MM.1S (cell line): ENCODE results near the gene SELENOP.
A peak's percentile ranks its signal among the peaks of the same experiment; 100 is the strongest.

ENCODE experiments used
- DNase-seq: peaks from one replicate; pipeline ENCODE4 v3.0.0-alpha.2; 2015
- H2AFZ ChIP-seq: fragments of 300-600 bp; sonication (generic); 2 replicates; pipeline ENCODE4 v1.6.0; 2016; ENCODE audit warnings: antibody characterized with exemption, low read length
- H3F3A ChIP-seq: fragments of 300-600 bp; sonication (generic); 2 replicates; pipeline ENCODE4 v1.6.1; 2016; ENCODE audit warnings: mild to moderate bottlenecking, antibody characterized with exemption, low read length, moderate library complexity, mixed read lengths; ENCODE audit not compliant: insufficient read depth
- H3K27ac ChIP-seq: fragments of 300-600 bp; sonication (generic); 2 replicates; pipeline ENCODE4 v1.5.1; 2016; ENCODE audit warnings: mild to moderate bottlenecking, low read length
- H3K27me3 ChIP-seq: fragments of 300-600 bp; sonication (generic); replicated peaks from 2 replicates; pipeline ENCODE4 v1.6.0; 2016; ENCODE audit warnings: low read length; ENCODE audit not compliant: insufficient read depth
- H3K36me3 ChIP-seq: fragments of 300-600 bp; sonication (generic); replicated peaks from 2 replicates; pipeline ENCODE4 v1.6.1; 2016; ENCODE audit warnings: mild to moderate bottlenecking, low read length, mixed read lengths; ENCODE audit not compliant: insufficient read depth
- H3K4me1 ChIP-seq: fragments of 300-600 bp; sonication (generic); 2 replicates; pipeline ENCODE4 v1.6.1; 2016; ENCODE audit warnings: low read length, mixed read lengths
- H3K4me2 ChIP-seq: fragments of 300-600 bp; sonication (generic); 2 replicates; pipeline ENCODE4 v1.6.0; 2016; ENCODE audit warnings: low read depth, low read length
- H3K4me3 ChIP-seq: fragments of 300-600 bp; sonication (generic); 2 replicates; pipeline ENCODE4 v1.5.1; 2016; ENCODE audit warnings: low read length, mixed read lengths
- H3K79me2 ChIP-seq: fragments of 300-600 bp; sonication (generic); 2 replicates; pipeline ENCODE4 v1.6.1; 2016; ENCODE audit warnings: mixed run types, low read length, mixed read lengths
- H3K9ac ChIP-seq: fragments of 300-600 bp; sonication (generic); 2 replicates; pipeline ENCODE4 v1.6.1; 2016; ENCODE audit warnings: low read length, mixed read lengths
- H3K9me2 ChIP-seq: fragments of 300-600 bp; sonication (generic); replicated peaks from 2 replicates; pipeline ENCODE4 v1.6.1; 2016; ENCODE audit warnings: mild to moderate bottlenecking, low read length, mixed read lengths; ENCODE audit not compliant: insufficient read depth
- H3K9me3 ChIP-seq: fragments of 300-600 bp; sonication (generic); replicated peaks from 2 replicates; pipeline ENCODE4 v1.6.1; 2016; ENCODE audit warnings: mild to moderate bottlenecking, low read length, mixed read lengths; ENCODE audit not compliant: insufficient read depth
- H4K20me1 ChIP-seq: fragments of 300-600 bp; sonication (generic); 2 replicates; pipeline ENCODE4 v1.6.1; 2016; ENCODE audit warnings: mild to moderate bottlenecking, low read length, moderate library complexity, mixed read lengths; ENCODE audit not compliant: insufficient read depth
- CTCF ChIP-seq: fragments of 300-600 bp; sonication (generic); IDR thresholded peaks from 2 replicates; pipeline ENCODE4 v1.5.1; 2016; ENCODE audit warnings: antibody characterized with exemption, low read length, mixed read lengths
- EZH2 ChIP-seq: fragments of 300-600 bp; sonication (generic); optimal IDR thresholded peaks from 2 replicates; pipeline ENCODE3; 2017; ENCODE audit warnings: low read depth, mild to moderate bottlenecking, antibody characterized with exemption, low read length, mixed read lengths
- EZH2phosphoT487 ChIP-seq: fragments of 300-600 bp; sonication (generic); IDR thresholded peaks from 2 replicates; pipeline ENCODE4 v1.6.1; 2018; ENCODE audit warnings: antibody characterized with exemption, low read length

The SELENOP gene

DNA sequence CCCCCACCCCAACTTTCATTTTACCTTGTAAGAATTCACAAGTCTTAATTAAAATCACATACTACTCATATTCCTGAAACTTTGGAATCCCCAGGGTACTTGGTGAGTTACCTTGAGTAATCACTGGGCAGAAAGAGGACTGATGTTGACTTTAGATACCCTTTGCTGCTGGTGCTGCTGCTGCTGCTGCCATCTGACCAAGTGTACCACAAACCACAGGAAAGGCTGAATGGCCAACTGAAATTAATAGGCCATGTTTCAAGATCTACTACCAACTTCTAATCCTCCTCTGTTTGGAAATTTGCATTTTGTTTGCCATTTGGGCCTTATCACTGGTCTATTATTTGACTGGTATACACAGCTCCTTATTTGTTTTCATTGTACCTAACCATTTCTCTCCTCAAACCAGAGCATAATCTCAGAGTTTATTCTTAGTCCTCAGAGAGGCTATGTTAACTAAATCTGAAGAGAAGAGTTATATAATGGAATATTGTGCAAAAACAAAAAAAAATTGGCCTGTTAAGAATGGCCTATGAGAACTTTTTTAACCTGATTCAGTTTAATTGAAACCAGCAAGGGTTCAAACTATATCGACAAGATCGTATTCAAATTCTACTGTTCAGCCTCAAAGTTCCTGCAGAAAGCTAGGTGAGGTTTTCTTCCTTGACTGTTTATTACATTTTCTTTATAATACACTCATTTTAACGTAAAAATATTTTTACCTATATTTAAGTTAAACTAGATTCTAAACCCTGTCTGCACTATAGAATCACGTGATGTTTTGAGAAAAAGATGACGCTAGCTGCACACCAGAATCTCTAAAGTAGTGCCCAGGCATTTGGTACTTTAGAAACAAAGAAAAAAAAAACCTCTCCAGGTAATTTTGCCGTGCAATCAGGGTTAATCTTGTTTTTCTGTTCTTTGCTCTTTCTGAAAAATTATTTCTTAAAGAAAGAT is 13.1 kb downstream of the SELENOP start:
- H3K9ac ChIP-seq: no peak overlapping the region
- TF ChIP-seq CTCF (no peak), EZH2phosphoT487 (no peak), EZH2 (no peak)
- H3K4me2 ChIP-seq: no peak overlapping the region
- no peak overlapping the region for H3K4me3 ChIP-seq
- no peaks in the 10 kb centered on the region for H3K27me3 ChIP-seq
- no peak overlapping the region for H3K27ac ChIP-seq
- H3K36me3 ChIP-seq: no peaks in the 10 kb centered on the region
- no peaks in the 10 kb centered on the region for H3K9me2 ChIP-seq
- no peaks in the 10 kb centered on the region for H3K79me2 ChIP-seq
- H3F3A ChIP-seq: no peaks in the 10 kb centered on the region
- no peaks in the 10 kb centered on the region for H3K9me3 ChIP-seq
- no peak overlapping the region for H2AFZ ChIP-seq
- no peaks in the 10 kb centered on the region for H3K4me1 ChIP-seq
- no peaks in the 10 kb centered on the region for H4K20me1 ChIP-seq
- peak; percentile 10 for DNase-seq

GRCh38 chr5:42791151-42791550 is 20.5 kb downstream of the SELENOP start:
- no peak overlapping the region for H3K4me2 ChIP-seq

DNA sequence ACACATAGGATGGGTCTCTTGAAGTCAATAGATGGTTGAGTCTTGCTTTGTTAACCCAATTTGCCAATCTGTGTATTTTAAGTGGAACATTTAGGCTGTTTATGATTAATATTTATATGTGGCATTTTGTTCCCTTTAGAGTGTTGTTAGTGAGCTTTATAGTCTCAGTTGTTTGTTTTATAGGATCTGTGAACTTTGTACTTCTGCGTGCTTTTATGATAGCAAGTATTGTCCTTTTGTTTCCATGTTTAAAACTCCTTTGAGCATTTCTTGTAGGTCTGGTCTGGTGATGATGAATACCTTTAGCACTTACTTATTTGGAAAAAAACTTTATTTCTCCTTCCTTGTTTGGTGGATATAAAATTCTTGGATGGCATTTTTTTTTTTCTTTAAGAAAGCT is 23.8 kb downstream of the SELENOP start:
- no peaks in the 10 kb centered on the region for H3K79me2 ChIP-seq
- no peak overlapping the region for H3K27ac ChIP-seq
- H3F3A ChIP-seq: no peaks in the 10 kb centered on the region
- no peaks in the 10 kb centered on the region for H3K27me3 ChIP-seq
- no peaks in the 10 kb centered on the region for H3K4me1 ChIP-seq
- no peaks in the 10 kb centered on the region for H3K9me3 ChIP-seq
- H2AFZ ChIP-seq: no peak overlapping the region
- H3K36me3 ChIP-seq: no peaks in the 10 kb centered on the region
- H3K9me2 ChIP-seq: no peaks in the 10 kb centered on the region
- no peak overlapping the region for H3K4me3 ChIP-seq
- no peaks in the 10 kb centered on the region for H4K20me1 ChIP-seq
- TF ChIP-seq CTCF (no peak), EZH2 (no peak), EZH2phosphoT487 (no peak)
- no peak overlapping the region for H3K4me2 ChIP-seq
- no peak for DNase-seq
- H3K9ac ChIP-seq: no peak overlapping the region

More at GRCh38 chr5:42791151-42791550, 20.5 kb downstream of the SELENOP start:
- Histone ChIP-seq H3K4me1 (no peaks in the 10 kb centered on the region), H3F3A (no peaks in the 10 kb centered on the region), H2AFZ (no peak overlapping the region), H3K4me3 (no peak overlapping the region), H3K9me3 (no peaks in the 10 kb centered on the region), H3K27ac (no peak overlapping the region), H3K27me3 (no peaks in the 10 kb centered on the region), H3K9ac (no peak overlapping the region), H3K9me2 (no peaks in the 10 kb centered on the region), H4K20me1 (no peaks in the 10 kb centered on the region), H3K36me3 (no peaks in the 10 kb centered on the region), H3K79me2 (no peaks in the 10 kb centered on the region)
- TF ChIP-seq EZH2phosphoT487 (no peak), EZH2 (no peak), CTCF (no peak)
- no peak for DNase-seq
